Activated CD4-positive, alpha-beta T cell treated with anti-CD3 and anti-CD28 coated beads for 4 hours (primary cell): ENCODE data around the gene NEAT1.

Experiments
- DNase-seq, 2 donors: peaks; one replicate each; pipeline ENCODE4 v3.0.0-alpha.2; 2020

NEAT1 gene

GRCh38 chr11:65487467-65488272 is 65.1 kb downstream of the NEAT1 start:
- DNase-seq = no peak

- no peak for DNase-seq
These were observed 65.9 kb downstream of the NEAT1 start for GRCh38 chr11:65488273-65489034.

GRCh38 chr11:65489035-65489705 is 66.6 kb downstream of the NEAT1 start:
- no peak for DNase-seq

GRCh38 chr11:65489706-65490320 is 67.2 kb downstream of the NEAT1 start:
- DNase-seq = no peak

- DNase-seq = no peak
These were observed 68.5 kb downstream of the NEAT1 start for GRCh38 chr11:65491163-65491465.

- no peak for DNase-seq
These were observed 69.2 kb downstream of the NEAT1 start for GRCh38 chr11:65491614-65492386.

GRCh38 chr11:65492387-65492636 is 69.7 kb downstream of the NEAT1 start:
- DNase-seq = no peak

GRCh38 chr11:65492637-65493366 is 70.2 kb downstream of the NEAT1 start:
- no peak for DNase-seq

- DNase-seq = no peak
These were observed 71.0 kb downstream of the NEAT1 start for GRCh38 chr11:65493367-65494176.
